A549 (cell line): ENCODE data around the gene THRA. TPM values are rescaled to one million over a fixed set of nuclear protein-coding genes. Genes with fewer than 3 reads are reported as not detected.

Experiments
- ATAC-seq, 2 experiments: fragments of 200-7000 bp in 1 of 2; fragments of >200 bp in 1 of 2; cut with Nextera tagmentation in 1 of 2; cut with Tn5 transposase in 1 of 2; 3 replicates each; pipeline versions ENCODE4 v1.8.0 to v1.9.1; 2018 to 2020; ENCODE audit warnings: mild to moderate bottlenecking in 1 of 2, moderate library complexity in 1 of 2
- CTCF ChIA-PET: fragments of 300-600 bp; sonication (Branson Sonifier 250); formaldehyde crosslinking; extraction: SDS; loops from one replicate; lab custom pipeline; 2021; ENCODE audit warnings: antibody characterized with exemption, inconsistent platforms; lab: Yijun Ruan, JAX
- POLR2A ChIA-PET: fragments of 350-600 bp; formaldehyde crosslinking; extraction: SDS; loops from one replicate; lab custom pipeline; 2021; ENCODE audit warnings: antibody characterized with exemption, inconsistent platforms; lab: Yijun Ruan, JAX
- DNase-seq, 2 experiments: peaks; one replicate each; pipeline versions ENCODE4 v3.0.0 to v3.0.0-alpha.2; 2011 to 2016; ENCODE audit warnings: low read depth in 1 of 2, low spot score in 1 of 2
- FAIRE-seq: peaks from 2 replicates; lab custom pipeline; 2011; peaks lifted over from hg19 to GRCh38; lab: Jason Lieb, UNC
- H3K27ac ChIP-seq, 2 experiments: fragments of >200 bp; sonication (Bioruptor Twin); formaldehyde crosslinking; 3 replicates each; pipeline ENCODE4 v1.5.1; 2016 to 2017
- H3K4me1 ChIP-seq: fragments of >200 bp; sonication (Bioruptor Twin); formaldehyde crosslinking; 3 replicates; pipeline ENCODE4 v1.6.1; 2016
- H3K4me2 ChIP-seq: fragments of >200 bp; sonication (Bioruptor Twin); formaldehyde crosslinking; 3 replicates; pipeline ENCODE4 v1.6.1; 2016
- H3K4me3 ChIP-seq: fragments of >200 bp; sonication (Bioruptor Twin); formaldehyde crosslinking; 3 replicates; pipeline ENCODE4 v1.5.1; 2016
- H3K9me3 ChIP-seq: fragments of >200 bp; sonication (Bioruptor Twin); formaldehyde crosslinking; 3 replicates; pipeline ENCODE4 v1.6.1; 2016
- CBX8 ChIP-seq: fragments of 200-600 bp; sonication (generic); IDR thresholded peaks from 2 replicates; pipeline ENCODE4 v1.6.1; 2016
- CEBPB ChIP-seq, 2 experiments: fragments of >200 bp in 1 of 2; sonication (Bioruptor Twin) in 1 of 2; formaldehyde crosslinking in 1 of 2; IDR thresholded peaks; 2 replicates each; pipeline ENCODE4 v1.6.1; 2012 to 2016
- CHD4 ChIP-seq: fragments of 200-600 bp; sonication (generic); IDR thresholded peaks from 2 replicates; pipeline ENCODE4 v1.6.1; 2016; ENCODE audit warnings: antibody characterized with exemption, mild to moderate bottlenecking, borderline replicate concordance
- EHMT2 ChIP-seq: fragments of 200-600 bp; sonication (generic); IDR thresholded peaks from 2 replicates; pipeline ENCODE4 v1.6.1; 2016; ENCODE audit warnings: antibody characterized with exemption, low read depth, mild to moderate bottlenecking, moderate library complexity
- EP300 ChIP-seq, 2 experiments: fragments of >200 bp; sonication (Bioruptor Twin); formaldehyde crosslinking; IDR thresholded peaks; 2 replicates in 1 of 2; 3 replicates in 1 of 2; pipeline ENCODE4 v1.6.1; 2016 to 2017
- ESRRA ChIP-seq: fragments of 150-350 bp; IDR thresholded peaks from 2 replicates; pipeline ENCODE4 v1.6.1; 2014; ENCODE audit warnings: mild to moderate bottlenecking, low read length, borderline replicate concordance
- FOSB ChIP-seq: fragments of 250-450 bp; sonication (Bioruptor Pico); IDR thresholded peaks from 2 replicates; pipeline ENCODE4 v1.5.0; 2020; ENCODE audit warnings: mild to moderate bottlenecking, moderate library complexity
- HDAC2 ChIP-seq: fragments of 200-600 bp; sonication (generic); IDR thresholded peaks from 2 replicates; pipeline ENCODE4 v1.6.1; 2016
- HEYL ChIP-seq: fragments of 250-450 bp; sonication (Bioruptor Pico); IDR thresholded peaks from 2 replicates; pipeline ENCODE4 v1.8.0; 2021; ENCODE audit warnings: mild to moderate bottlenecking, moderate library complexity
- JUNB ChIP-seq: fragments of >200 bp; sonication (Bioruptor Twin); formaldehyde crosslinking; IDR thresholded peaks from 2 replicates; pipeline ENCODE4 v1.6.1; 2016
- MAFK ChIP-seq: fragments of 450-650 bp; IDR thresholded peaks from 2 replicates; pipeline ENCODE4 v1.6.1; 2014; ENCODE audit not compliant: partially characterized antibody
- POLR2AphosphoS2 ChIP-seq: conservative IDR thresholded peaks from 2 replicates; pipeline ENCODE4 v1.6.1; 2012; ENCODE audit warnings: low read length, improper control_type of control experiment, inconsistent platforms
- SMC3 ChIP-seq: fragments of >200 bp; sonication (Bioruptor Twin); formaldehyde crosslinking; IDR thresholded peaks from 3 replicates; pipeline ENCODE4 v1.6.1; 2018; ENCODE audit warnings: inconsistent platforms
- SREBF2 ChIP-seq: fragments of 450-650 bp; IDR thresholded peaks from 2 replicates; pipeline ENCODE4 v1.6.1; 2014; ENCODE audit warnings: mild to moderate bottlenecking, moderate library complexity
- WGBS: methylation state at CpG from one replicate; pipeline ENCODE4 v1.1.6; 2017; ENCODE audit errors: missing lambda C conversion rate; 5-methylcytosine and 5-hydroxymethylcytosine counted together
- polyA plus RNA-seq, 4 experiments: library from polyadenylated mRNA; depleted of rRNA in 3 of 4; stranded (reverse); fragments of >200 nt; fragmentation: RNase III in 1 of 4; extraction: RNeasy Plus Mini Kit Qiagen cat#74134 plus additional on column Dnase treatment in 1 of 4; gene quantifications; 2 replicates in 3 of 4; 3 replicates in 1 of 4; pipeline ENCODE4 v1.2.3, GENCODE V29; 2011 to 2017
- TF ChIP-seq, protein P1 (sequence below): fragments of >200 bp; sonication (Bioruptor Twin); formaldehyde crosslinking; IDR thresholded peaks from 3 replicates; pipeline ENCODE4 v1.5.1; 2016

Gene THRA
- polyA plus RNA-seq, 2 of the 4 experiments (the other 2 are of a cell fraction), result 20.1 to 22.5 TPM

DNA sequence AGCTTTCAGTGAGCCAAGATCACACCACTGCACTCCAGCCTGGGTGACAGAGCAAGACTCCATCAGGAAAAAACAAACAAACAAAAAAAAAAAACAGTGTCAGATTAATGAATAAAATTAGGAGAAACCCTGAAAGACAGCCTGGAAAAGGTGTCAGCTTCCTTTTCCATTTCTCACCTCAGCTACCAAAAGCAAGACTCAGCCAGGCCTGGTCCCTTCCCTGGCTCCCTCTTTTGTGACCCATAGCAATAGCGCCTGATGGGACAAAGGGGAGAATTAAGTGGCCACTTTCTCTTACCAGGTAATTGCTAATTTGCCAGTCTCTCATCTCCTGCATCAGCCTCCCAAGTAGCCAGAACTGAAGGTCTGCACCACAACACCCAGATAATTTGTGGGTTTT, 3.9 kb upstream of the THRA start:
- TF ChIP-seq FOSB (CRISPR knock-in tag), result no peak
- H3K27ac ChIP-seq, result no peak overlapping the region
- WGBS, result 86% methylated on average over 1 of the region's 1 CpG
- CTCF ChIA-PET, result interaction anchor here (0.6 to 34.4 kb wide), 12 partner anchors 13 to 754 kb away, joined by 3 to 919 read pairs (median 4); no protein-coding TSS in a partner anchor
- DNase-seq (no peak), ATAC-seq (no peak), FAIRE-seq (no peak)
- peaks cover 14% of the 10 kb centered on the region for H3K4me1 ChIP-seq
- H3K4me2 ChIP-seq, result no peak overlapping the region
- POLR2A ChIA-PET, result interaction anchor here (0.5 kb wide), 1 partner anchor 207 kb away, joined by 3 read pairs; no protein-coding TSS in a partner anchor
- no peaks in the 10 kb centered on the region for H3K9me3 ChIP-seq
- H3K4me3 ChIP-seq, result no peak overlapping the region

DNA sequence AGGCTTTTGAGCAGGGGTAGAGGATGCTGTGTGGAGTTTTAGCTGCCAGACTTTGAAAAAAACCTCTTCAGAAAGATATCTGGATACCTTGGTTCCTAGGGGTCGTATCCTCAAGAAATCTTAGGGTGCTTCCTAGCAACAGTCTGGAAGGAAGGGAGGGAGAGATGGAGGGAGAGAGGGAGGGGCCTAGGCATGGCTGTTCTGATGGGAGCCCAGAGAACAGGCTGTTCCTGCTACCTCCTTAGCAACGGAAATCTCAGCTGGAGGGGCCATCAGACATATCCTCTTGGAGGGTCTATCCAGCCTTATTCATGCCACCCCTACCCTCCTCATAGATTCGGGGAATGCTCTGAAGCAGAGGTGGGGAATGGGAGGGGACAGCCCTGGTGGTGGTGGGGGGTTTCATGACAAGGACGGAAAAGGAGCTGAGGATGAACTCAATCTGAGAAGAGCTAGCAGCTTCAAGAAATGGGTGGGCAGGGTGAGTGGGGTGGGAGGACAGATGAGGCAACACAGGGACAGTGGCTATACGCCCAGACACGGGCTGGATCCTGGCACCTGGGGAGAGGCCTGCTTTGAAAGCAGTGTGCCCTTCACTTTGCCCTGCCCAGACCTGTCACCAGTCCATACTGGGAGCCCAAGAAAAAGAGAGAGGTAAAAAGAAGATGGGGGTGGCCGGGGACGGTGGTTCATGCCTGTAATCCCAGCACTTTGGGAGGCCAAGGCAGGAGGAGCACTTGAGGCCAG, 2.9 kb upstream of the THRA start:
- Histone ChIP-seq H3K4me3 (no peak overlapping the region), H3K9me3 (no peaks in the 10 kb centered on the region), H3K27ac (0 out of 6 replicates have a peak overlapping the region, but pooled peaks of 1 of the 2 experiments have one; percentile 3), H3K4me1 (peaks cover 21% of the 10 kb centered on the region), H3K4me2 (no peak overlapping the region)
- ATAC-seq (no peak), DNase-seq (no peak), FAIRE-seq (no peak)
- WGBS, result 69% methylated on average over 8 of the region's 8 CpGs
- ChIA-PET CTCF (interaction anchor here (0.7 to 34.4 kb wide), 16 partner anchors 9 to 177 kb away, joined by 3 to 919 read pairs (median 5); partner anchors contain the start of gene CSF3), POLR2A (interaction anchor here (0.7 to 1.1 kb wide), 2 partner anchors 12 to 80 kb away, joined by 3 read pairs; partner anchors contain the start of gene CASC3)
- TF ChIP-seq ESRRA, result no peak
- TF ChIP-seq, protein P1, sequence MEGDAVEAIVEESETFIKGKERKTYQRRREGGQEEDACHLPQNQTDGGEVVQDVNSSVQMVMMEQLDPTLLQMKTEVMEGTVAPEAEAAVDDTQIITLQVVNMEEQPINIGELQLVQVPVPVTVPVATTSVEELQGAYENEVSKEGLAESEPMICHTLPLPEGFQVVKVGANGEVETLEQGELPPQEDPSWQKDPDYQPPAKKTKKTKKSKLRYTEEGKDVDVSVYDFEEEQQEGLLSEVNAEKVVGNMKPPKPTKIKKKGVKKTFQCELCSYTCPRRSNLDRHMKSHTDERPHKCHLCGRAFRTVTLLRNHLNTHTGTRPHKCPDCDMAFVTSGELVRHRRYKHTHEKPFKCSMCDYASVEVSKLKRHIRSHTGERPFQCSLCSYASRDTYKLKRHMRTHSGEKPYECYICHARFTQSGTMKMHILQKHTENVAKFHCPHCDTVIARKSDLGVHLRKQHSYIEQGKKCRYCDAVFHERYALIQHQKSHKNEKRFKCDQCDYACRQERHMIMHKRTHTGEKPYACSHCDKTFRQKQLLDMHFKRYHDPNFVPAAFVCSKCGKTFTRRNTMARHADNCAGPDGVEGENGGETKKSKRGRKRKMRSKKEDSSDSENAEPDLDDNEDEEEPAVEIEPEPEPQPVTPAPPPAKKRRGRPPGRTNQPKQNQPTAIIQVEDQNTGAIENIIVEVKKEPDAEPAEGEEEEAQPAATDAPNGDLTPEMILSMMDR, result no peak
- TF ChIP-seq HDAC2, result no peak
- TF ChIP-seq POLR2AphosphoS2, result no peak
- TF ChIP-seq EHMT2, result no peak
- no peak for TF ChIP-seq EP300 (IDR thresholded peaks at IDR 0.05)
- TF ChIP-seq CHD4, result no peak
- TF ChIP-seq CEBPB (IDR thresholded peaks at IDR 0.05), result no peak
- no peak for TF ChIP-seq JUNB
- TF ChIP-seq, all 56 proteins: peak for 0

DNA sequence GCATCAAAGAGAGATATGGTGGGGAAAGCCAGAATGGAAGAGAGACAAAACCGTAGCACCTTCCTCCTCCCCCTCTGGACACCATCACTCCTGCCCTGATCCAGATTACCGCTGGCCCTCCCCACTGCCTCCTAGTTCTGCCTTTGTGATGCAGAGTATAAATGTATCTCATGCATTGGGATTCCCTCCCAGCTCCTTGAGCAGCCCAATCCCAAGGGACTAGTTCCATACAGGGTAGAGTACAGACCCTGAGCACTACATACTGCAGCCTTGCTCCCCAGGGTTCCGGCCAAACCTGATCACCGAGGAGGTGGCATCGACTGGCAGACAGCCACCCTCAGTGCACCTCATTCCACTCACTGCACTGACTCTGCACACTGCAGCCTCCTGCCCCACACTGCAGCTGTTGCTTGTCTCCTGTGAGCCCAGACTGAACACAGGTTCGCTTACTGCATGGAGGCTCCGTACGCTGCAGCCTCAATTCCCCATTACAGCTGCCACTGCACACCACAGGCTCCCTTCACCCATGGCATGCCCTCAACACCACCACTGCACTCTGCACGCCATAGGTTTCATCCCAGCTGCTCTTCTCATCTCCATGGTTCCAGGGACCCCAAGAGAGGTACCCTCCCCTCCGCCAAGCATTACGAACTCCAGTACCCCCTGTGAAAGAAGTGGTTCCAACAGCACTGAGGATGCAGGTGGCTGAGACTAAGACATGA, 1.7 kb upstream of the THRA start:
- no peak for DNase-seq
- FAIRE-seq, result no peak
- ChIA-PET POLR2A (interaction anchor here (1.1 kb wide), 1 partner anchor 79 kb away, joined by 3 read pairs; the partner anchor contains the start of gene CASC3), CTCF (interaction anchor here (1.0 to 34.4 kb wide), 16 partner anchors 10 to 107 kb away, joined by 3 to 919 read pairs (median 5); partner anchors contain the start of genes CSF3, MSL1 and NR1D1)
- Histone ChIP-seq H3K4me3 (no peak overlapping the region), H3K4me2 (no peak overlapping the region), H3K27ac (no peak overlapping the region), H3K9me3 (no peaks in the 10 kb centered on the region), H3K4me1 (peaks cover 30% of the 10 kb centered on the region)
- TF ChIP-seq HEYL (CRISPR knock-in tag) (no peak), MAFK (no peak)
- ATAC-seq, result no peak
- 84% methylated on average over 11 of the region's 11 CpGs for WGBS

DNA sequence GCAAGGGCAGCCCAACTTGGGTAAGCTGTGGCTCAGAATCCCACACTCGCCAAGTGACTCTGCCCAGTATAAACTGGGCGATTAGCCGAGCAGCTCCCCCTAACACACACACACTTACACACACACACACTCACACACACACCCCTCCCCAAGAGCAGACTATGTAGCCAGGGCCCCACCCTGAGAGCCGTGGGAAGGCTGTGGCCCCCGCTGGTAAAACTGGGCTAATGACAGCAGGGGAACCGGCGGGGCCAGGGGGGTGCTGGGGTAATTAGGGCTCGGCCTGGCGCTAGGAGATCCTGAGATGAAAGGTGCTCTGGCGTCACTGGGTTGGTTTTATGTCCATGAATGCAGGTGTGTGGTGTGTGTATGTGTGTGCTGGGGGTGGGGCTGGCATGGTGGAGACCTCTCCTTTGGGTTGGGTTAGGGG, 1.1 kb upstream of the THRA start:
- Histone ChIP-seq H3K4me2 (peak overlapping the region; percentile 97; the same call in 2 of the 3 replicates), H3K9me3 (no peaks in the 10 kb centered on the region), H3K4me3 (no peak overlapping the region), H3K4me1 (peaks cover 33% of the 10 kb centered on the region), H3K27ac (peak overlapping the region in 1 of 2 experiments; percentile 92; a peak in 2 of 6 replicates)
- TF ChIP-seq JUNB (no peak), SREBF2 (no peak), SMC3 (no peak), CBX8 (no peak)
- 83% methylated on average over 6 of the region's 10 CpGs for WGBS
- no peak for ATAC-seq
- ChIA-PET POLR2A (no interaction called here), CTCF (interaction anchor here (0.6 to 34.4 kb wide), 23 partner anchors 8 to 223 kb away, joined by 3 to 919 read pairs (median 4); partner anchors contain the start of genes CSF3, MED24, MSL1 and NR1D1)
- no peak for DNase-seq
- FAIRE-seq, result no peak
